Sigmoid colon (tissue), 7 donors: Measurements from ENCODE around the gene UST. TPM values are rescaled to one million over a fixed set of nuclear protein-coding genes. Genes with fewer than 3 reads are reported as not detected.
"Not testable (repeated sequence)": the region's sequence is repeated elsewhere in the genome, so short reads cannot be mapped to it uniquely, and the experiment has no call there.

Experiments used
- DNase-seq: peaks from one replicate; pipeline ENCODE4 v3.0.0-alpha.2; 2019
- H3K27ac ChIP-seq, 4 donors: fragments of 200-600 bp; sonication (generic); one replicate each; pipeline ENCODE4 v1.5.1; 2016 to 2019; ENCODE audit warnings: mild to moderate bottlenecking in 1 of 4
- H3K27me3 ChIP-seq, 3 donors: fragments of 200-600 bp; sonication (generic); one replicate each; pipeline ENCODE4 v1.5.1; 2019; ENCODE audit warnings: mild to moderate bottlenecking in 1 of 3
- H3K36me3 ChIP-seq, 4 donors: fragments of 200-600 bp; sonication (generic); one replicate each; pipeline ENCODE4 v1.5.1; 2016 to 2019
- H3K4me1 ChIP-seq, 4 donors: fragments of 200-600 bp; sonication (generic); one replicate each; pipeline ENCODE4 v1.5.1; 2017 to 2019
- H3K4me3 ChIP-seq, 4 donors: fragments of 200-600 bp; sonication (generic); one replicate each; pipeline ENCODE4 v1.5.1; 2017 to 2019; ENCODE audit warnings: mild to moderate bottlenecking in 2 of 4, moderate library complexity in 1 of 4
- H3K9me3 ChIP-seq, 4 donors: fragments of 200-600 bp in 3 of 4; sonication (generic) in 3 of 4; one replicate each; pipeline versions ENCODE4 v1.5.1 to v1.6.1; 2013 to 2019
- EP300 ChIP-seq, 4 donors: sonication (generic); formaldehyde crosslinking; IDR thresholded peaks; one replicate each; pipeline ENCODE4 v1.6.1; 2017; ENCODE audit warnings: antibody characterized with exemption in 4 of 4
- POLR2A ChIP-seq, 2 donors: fragments of 450-650 bp; IDR thresholded peaks; one replicate each; pipeline ENCODE4 v1.6.1; 2016; ENCODE audit warnings: antibody characterized with exemption in 2 of 2, mild to moderate bottlenecking in 2 of 2, moderate library complexity in 2 of 2
- POLR2AphosphoS5 ChIP-seq, 4 donors: sonication (generic); formaldehyde crosslinking; IDR thresholded peaks; one replicate each; pipeline ENCODE4 v1.6.1; 2017; ENCODE audit warnings: antibody characterized with exemption in 4 of 4
- WGBS, 2 donors: extraction: QIAGEN DNeasy Blood & Tissue Kit; methylation state at CpG; one replicate each; pipeline ENCODE4 v1.1.7; 2013; 5-methylcytosine and 5-hydroxymethylcytosine counted together
- intact Hi-C: fragments of 100-400 bp; cut with DNase I; formaldehyde crosslinking; loops from one replicate; pipeline ENCODE4 v1.15.1; 2023
- polyA plus RNA-seq, 3 donors: library from polyadenylated mRNA; stranded (reverse); fragments of 200-250 nt; gene quantifications; one replicate each; pipeline ENCODE4 v1.2.3, GENCODE V29; 2013
- total RNA-seq, 4 donors: library from RNA; depleted of rRNA; stranded (reverse); fragments of >200 nt; gene quantifications; one replicate each; pipeline ENCODE4 v1.1.0, GENCODE V29; 2016
- TF ChIP-seq, protein P1 (sequence below), 4 experiments: fragments of 450-650 bp in 3 of 4; fragments of 200-600 bp in 1 of 4; IDR thresholded peaks; one replicate each; pipeline ENCODE4 v1.5.1; 2016 to 2019; ENCODE audit warnings: antibody characterized with exemption in 4 of 4, mild to moderate bottlenecking in 3 of 4, moderate library complexity in 2 of 4
- donor health status: healthy with polysubstance abuse.
- donor health status: Bipolar disorder and iron deficiency.
- donor health status: healthy.

Gene UST
- total and polyA plus RNA-seq, 7 donors = 0.46 to 35.2 (median 21.8) TPM

DNA sequence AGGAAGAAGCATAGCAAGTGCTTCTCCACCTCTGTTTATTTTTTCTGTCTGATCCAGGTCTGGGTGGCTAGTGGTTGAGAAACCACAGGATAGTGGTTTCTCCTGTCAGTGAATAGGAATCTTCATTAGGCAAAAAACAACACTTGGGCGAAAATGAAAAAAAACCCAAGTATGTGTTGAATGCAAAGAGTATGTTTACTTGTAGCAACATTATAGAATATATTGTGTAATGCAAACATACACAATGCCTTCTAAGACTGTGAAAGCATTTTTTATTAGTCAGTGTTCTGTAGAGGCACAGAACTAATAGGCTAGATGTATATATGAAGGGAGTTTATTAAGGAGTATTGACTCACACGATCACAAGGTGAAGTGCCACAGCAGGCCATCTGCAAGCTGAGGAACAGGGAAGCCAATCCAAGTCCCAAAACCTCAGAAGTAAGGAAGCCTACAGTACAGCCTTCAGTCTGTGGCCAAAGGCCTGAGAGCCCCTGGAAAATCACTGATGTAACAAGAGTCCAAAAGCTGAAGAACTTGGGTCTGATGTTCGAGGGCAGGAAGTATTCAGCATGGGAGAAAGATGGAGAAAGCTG is 111.1 kb downstream of the UST start:
- no peak overlapping the region for H3K27ac ChIP-seq
- H3K27me3 ChIP-seq = no peaks in the 10 kb centered on the region
- peaks cover 0 to 26% (median 10%) of the 10 kb centered on the region in 4 donors for H3K4me1 ChIP-seq
- intact Hi-C loops = no loop called here
- DNase-seq = no peak
- no peaks in the 10 kb centered on the region for H3K9me3 ChIP-seq
- no peaks in the 10 kb centered on the region for H3K36me3 ChIP-seq
- H3K4me3 ChIP-seq = no peak overlapping the region
- TF ChIP-seq EP300 (IDR thresholded peaks at IDR 0.05) (no peak), POLR2AphosphoS5 (IDR thresholded peaks at IDR 0.05) (no peak), POLR2A (IDR thresholded peaks at IDR 0.05) (no peak)
- TF ChIP-seq, protein P1, sequence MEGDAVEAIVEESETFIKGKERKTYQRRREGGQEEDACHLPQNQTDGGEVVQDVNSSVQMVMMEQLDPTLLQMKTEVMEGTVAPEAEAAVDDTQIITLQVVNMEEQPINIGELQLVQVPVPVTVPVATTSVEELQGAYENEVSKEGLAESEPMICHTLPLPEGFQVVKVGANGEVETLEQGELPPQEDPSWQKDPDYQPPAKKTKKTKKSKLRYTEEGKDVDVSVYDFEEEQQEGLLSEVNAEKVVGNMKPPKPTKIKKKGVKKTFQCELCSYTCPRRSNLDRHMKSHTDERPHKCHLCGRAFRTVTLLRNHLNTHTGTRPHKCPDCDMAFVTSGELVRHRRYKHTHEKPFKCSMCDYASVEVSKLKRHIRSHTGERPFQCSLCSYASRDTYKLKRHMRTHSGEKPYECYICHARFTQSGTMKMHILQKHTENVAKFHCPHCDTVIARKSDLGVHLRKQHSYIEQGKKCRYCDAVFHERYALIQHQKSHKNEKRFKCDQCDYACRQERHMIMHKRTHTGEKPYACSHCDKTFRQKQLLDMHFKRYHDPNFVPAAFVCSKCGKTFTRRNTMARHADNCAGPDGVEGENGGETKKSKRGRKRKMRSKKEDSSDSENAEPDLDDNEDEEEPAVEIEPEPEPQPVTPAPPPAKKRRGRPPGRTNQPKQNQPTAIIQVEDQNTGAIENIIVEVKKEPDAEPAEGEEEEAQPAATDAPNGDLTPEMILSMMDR (IDR thresholded peaks at IDR 0.05) = no peak
- WGBS, 2 donors = 72 to 80% methylated on average over 3 of the region's 3 CpGs

DNA sequence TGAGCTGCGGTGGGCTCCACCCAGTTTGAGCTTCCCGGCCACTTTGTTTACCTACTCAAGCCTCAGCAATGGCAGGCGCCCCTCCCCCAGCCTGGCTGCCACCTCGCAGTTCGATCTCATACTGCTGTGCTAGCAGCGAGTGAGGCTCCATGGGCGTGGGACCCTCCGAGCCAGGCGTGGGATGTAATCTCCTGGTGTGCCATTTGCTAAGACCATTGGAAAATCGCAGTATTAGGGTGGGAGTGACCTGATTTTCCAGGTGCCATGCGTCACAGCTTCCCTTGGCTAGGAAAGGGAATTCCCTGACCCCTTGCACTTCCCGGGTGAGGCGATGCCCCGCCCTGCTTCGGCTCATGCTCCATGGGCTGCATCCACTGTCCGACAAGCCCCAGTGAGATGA is 117.3 kb downstream of the UST start:
- H3K9me3 ChIP-seq, H3K27me3 ChIP-seq, H3K27ac ChIP-seq, intact Hi-C loops, DNase-seq, H3K4me3 ChIP-seq, H3K36me3 ChIP-seq: not testable (repeated sequence)
- WGBS, 2 donors = 82 to 84% methylated on average over 16 of the region's 16 CpGs
- peaks cover 0 to 25% (median 17%) of the 10 kb centered on the region in 4 donors for H3K4me1 ChIP-seq

DNA sequence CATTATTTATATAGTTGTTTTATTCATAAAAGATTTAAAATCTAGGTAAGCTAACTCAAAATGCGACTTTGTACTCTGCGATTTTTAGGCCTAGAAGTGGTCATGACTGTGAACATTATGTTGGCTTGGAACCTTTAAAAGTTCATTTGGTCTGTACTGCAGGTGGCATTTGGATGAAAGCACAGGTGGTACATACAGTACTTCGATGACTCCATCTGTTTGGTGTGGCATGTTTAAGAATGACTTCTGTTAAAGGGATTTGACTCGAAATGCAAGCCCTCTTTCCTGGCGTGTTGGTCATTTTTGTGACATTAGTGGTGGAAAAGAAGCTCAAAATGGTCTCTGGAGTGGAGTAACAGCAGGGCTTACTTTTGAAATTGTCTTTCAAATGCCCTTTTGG is 118.1 kb downstream of the UST start:
- intact Hi-C loops = no loop called here
- TF ChIP-seq EP300 (IDR thresholded peaks at IDR 0.05) (no peak), POLR2A (IDR thresholded peaks at IDR 0.05) (no peak), POLR2AphosphoS5 (IDR thresholded peaks at IDR 0.05) (no peak)
- TF ChIP-seq, protein P1 (IDR thresholded peaks at IDR 0.05) = no peak
- Histone ChIP-seq H3K4me3 (no peak overlapping the region), H3K4me1 (peaks cover 0 to 32% (median 24%) of the 10 kb centered on the region in 4 donors), H3K27ac (no peak overlapping the region), H3K27me3 (no peaks in the 10 kb centered on the region), H3K9me3 (no peaks in the 10 kb centered on the region), H3K36me3 (no peaks in the 10 kb centered on the region)
- DNase-seq = no peak
- 81 to 88% methylated on average over 5 of the region's 5 CpGs for WGBS, 2 donors

DNA sequence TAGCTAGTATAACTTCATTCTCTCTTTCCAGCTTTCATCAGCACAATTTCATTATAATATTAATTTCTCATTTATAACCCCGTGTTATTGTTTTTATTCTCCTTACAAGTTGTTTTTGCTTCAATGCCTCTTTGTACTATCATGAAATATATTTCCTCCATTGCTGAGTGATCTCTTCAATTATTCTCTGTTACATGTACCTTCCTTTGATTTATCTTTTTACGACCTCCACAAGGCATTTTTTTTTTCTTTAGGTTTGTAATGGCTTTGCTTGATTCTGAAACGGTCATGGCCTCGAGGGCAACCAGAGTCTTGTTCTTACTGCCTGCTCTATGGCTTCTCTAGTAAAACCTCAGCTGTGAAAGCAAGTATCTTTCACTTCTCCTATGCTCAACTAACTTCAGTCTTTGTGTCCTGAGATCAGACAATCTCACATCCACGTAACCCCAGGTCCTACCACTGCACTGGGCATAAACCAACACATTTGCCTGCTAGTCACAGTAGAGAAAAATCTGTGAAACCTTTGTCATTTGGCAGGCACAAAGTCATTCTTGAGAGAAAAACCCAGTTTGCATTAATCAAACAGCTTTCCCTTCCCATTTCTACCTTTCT is 119.9 kb downstream of the UST start:
- Histone ChIP-seq H3K4me3 (no peak overlapping the region), H3K27ac (no peak overlapping the region), H3K27me3 (no peaks in the 10 kb centered on the region), H3K4me1 (peaks cover 0 to 32% (median 24%) of the 10 kb centered on the region in 4 donors), H3K36me3 (no peaks in the 10 kb centered on the region), H3K9me3 (no peaks in the 10 kb centered on the region)
- DNase-seq = no peak
- intact Hi-C loops = no loop called here
- WGBS, 2 donors = 51 to 60% methylated on average over 5 of the region's 5 CpGs
- TF ChIP-seq, protein P1 (IDR thresholded peaks at IDR 0.05) = no peak
- no peak for TF ChIP-seq POLR2A (IDR thresholded peaks at IDR 0.05)

DNA sequence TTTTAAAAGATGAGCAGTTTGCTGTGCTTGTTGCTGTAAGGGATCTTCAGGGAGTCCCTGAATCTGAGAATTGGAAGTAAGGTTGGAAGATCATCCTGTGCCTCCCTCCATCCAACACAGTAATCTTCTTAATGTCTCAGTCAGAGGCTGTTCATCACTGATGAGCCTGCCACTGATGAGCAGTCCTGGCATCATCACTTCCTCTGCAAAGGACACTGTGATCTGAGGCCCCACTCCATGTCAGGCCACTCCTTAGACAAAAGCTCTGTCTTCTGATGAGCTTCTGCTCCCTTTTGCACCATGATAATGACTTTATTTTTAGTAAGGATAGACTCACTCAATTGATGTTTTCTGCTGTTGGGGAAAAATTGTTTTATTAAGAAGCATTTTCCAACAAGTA is 121.0 kb downstream of the UST start:
- peak overlapping the region in 2 of 4 donors; percentile 33 to 45 for H3K27ac ChIP-seq
- DNase-seq = no peak
- intact Hi-C loops = no loop called here

More for the DNA sequence above, 121.0 kb downstream of the UST start:
- peaks cover 0 to 32% (median 24%) of the 10 kb centered on the region in 4 donors for H3K4me1 ChIP-seq
- H3K9me3 ChIP-seq = no peaks in the 10 kb centered on the region
- TF ChIP-seq, protein P1 (IDR thresholded peaks at IDR 0.05) = no peak
- TF ChIP-seq EP300 (IDR thresholded peaks at IDR 0.05) (no peak), POLR2AphosphoS5 (IDR thresholded peaks at IDR 0.05) (no peak), POLR2A (IDR thresholded peaks at IDR 0.05) (no peak)
- no peaks in the 10 kb centered on the region for H3K36me3 ChIP-seq
- H3K27me3 ChIP-seq = no peaks in the 10 kb centered on the region
- H3K4me3 ChIP-seq = no peak overlapping the region
